OCI-LY7 (cell line): ENCODE results near the gene STEAP3.

Experiments
- CTCF ChIP-seq: fragments of 200-600 bp; sonication (generic); conservative IDR thresholded peaks from 2 replicates; pipeline ENCODE4 v1.5.1; 2014; ENCODE audit warnings: mild to moderate bottlenecking, antibody characterized with exemption, low read length, moderate library complexity, mixed read lengths
- EZH2phosphoT487 ChIP-seq: fragments of 200-600 bp; sonication (generic); IDR thresholded peaks from 2 replicates; pipeline ENCODE4 v1.6.1; 2018; ENCODE audit warnings: low read depth, borderline replicate concordance, mild to moderate bottlenecking, mixed run types, antibody characterized with exemption, low read length, moderate library complexity, mixed read lengths

DNA sequence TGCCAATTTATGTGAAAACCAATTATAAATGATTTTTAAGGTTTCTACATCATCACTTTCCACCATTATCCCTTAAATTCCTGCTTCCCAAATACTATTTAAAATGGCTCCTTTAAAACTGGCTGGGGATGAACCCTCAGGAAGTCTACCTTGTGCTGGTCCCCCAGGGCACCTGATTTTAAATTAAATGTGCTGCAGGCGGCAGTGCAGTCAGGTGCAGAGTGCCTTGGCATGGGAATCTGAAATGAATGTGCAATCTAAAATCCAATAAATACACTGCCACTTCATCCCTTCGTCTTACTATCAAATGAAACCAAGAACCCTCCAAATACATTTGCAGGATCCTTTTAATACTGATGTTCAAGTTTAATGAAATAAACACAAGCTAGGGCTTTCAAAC, 81.2 kb downstream of the STEAP3 start:
- TF ChIP-seq CTCF (0 out of 2 replicates have a peak, but pooled peaks have one; percentile 36), EZH2phosphoT487 (no peak)
